Measurements from ENCODE around the gene SELE. TPM values are rescaled to one million over a fixed set of nuclear protein-coding genes. Genes with fewer than 3 reads are reported as not detected.

SELE gene
- total and polyA plus RNA-seq, 2 donors from 2014 or later: 0.92 to 4.5 TPM

- Histone ChIP-seq H3K27me3 (ENCODE audit: control insufficient read depth, insufficient read depth, low read length) (no peaks in the 10 kb centered on the region), H3K4me3 (ENCODE audit: low read length in 3 of 3) (no peak overlapping the region), H3K9ac (ENCODE audit: low read length in 3 of 3) (no peak overlapping the region), H3K36me3 (ENCODE audit: control insufficient read depth in 2 of 3, insufficient read depth in 3 of 3, low read length in 3 of 3) (no peaks in the 10 kb centered on the region), H3K4me1 (ENCODE audit: control insufficient read depth in 2 of 3, insufficient read depth in 2 of 3, low read depth in 1 of 3, low read length in 3 of 3) (peaks cover 0 to 3% (median 0%) of the 10 kb centered on the region in 3 donors), H3K27ac (ENCODE audit: low read depth in 2 of 2, low read length in 2 of 2) (no peak overlapping the region), H3K9me3 (ENCODE audit: control insufficient read depth in 2 of 3, insufficient read depth in 1 of 3, low read length in 3 of 3) (no peaks in the 10 kb centered on the region)
- intact Hi-C loops (cut with DNase I): no loop called here
- FAIRE-seq (no peak), DNase-seq (peak in 1 of 5 donors; percentile 12)
- TF ChIP-seq CTCF (IDR thresholded peaks at IDR 0.05; ENCODE audit: borderline replicate concordance, extremely low read depth, insufficient read depth): no peak
Observed at GRCh38 chr1:169745015-169745861, 11.4 kb upstream of the SELE start.

GRCh38 chr1:169741666-169742394 is 8.0 kb upstream of the SELE start:
- no peaks in the 10 kb centered on the region for H3K36me3 ChIP-seq (ENCODE audit: control insufficient read depth in 2 of 3, insufficient read depth in 3 of 3, low read length in 3 of 3)
- no peak overlapping the region for H3K4me3 ChIP-seq (ENCODE audit: low read length in 3 of 3)
- FAIRE-seq: no peak
- intact Hi-C loops (cut with DNase I): no loop called here
- peaks cover 0 to 3% (median 0%) of the 10 kb centered on the region in 3 donors for H3K4me1 ChIP-seq (ENCODE audit: control insufficient read depth in 2 of 3, insufficient read depth in 2 of 3, low read depth in 1 of 3, low read length in 3 of 3)
- peak in 1 of 5 donors; percentile 13 for DNase-seq
- no peaks in the 10 kb centered on the region for H3K9me3 ChIP-seq (ENCODE audit: control insufficient read depth in 2 of 3, insufficient read depth in 1 of 3, low read length in 3 of 3)
- TF ChIP-seq CTCF (IDR thresholded peaks at IDR 0.05; ENCODE audit: borderline replicate concordance, extremely low read depth, insufficient read depth): no peak
- no peaks in the 10 kb centered on the region for H3K27me3 ChIP-seq (ENCODE audit: control insufficient read depth, insufficient read depth, low read length)
- no peak overlapping the region for H3K9ac ChIP-seq (ENCODE audit: low read length in 3 of 3)
- no peak overlapping the region for H3K27ac ChIP-seq (ENCODE audit: low read depth in 2 of 2, low read length in 2 of 2)

DNA sequence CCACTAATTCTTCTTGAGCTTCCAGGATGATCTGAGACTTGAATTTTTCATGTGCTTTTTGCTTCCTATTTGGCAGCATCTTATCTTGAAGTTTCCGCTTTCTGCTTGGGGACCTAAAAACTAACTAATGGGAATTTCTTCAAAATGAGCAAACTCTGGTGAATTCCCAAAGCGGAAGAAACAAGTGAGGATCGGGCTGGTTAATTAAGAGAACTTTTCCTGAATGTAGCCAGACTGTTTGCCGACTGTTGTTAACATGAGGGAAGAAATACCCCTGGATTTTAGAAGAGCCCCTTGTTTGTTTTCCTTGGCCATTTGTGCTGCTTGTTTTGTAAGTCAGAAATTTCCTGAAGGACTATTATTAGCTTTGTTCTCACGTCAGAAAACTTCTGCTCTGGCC is 6.1 kb upstream of the SELE start:
- Histone ChIP-seq H3K4me1 (ENCODE audit: control insufficient read depth in 2 of 3, insufficient read depth in 2 of 3, low read depth in 1 of 3, low read length in 3 of 3) (peaks cover 0 to 3% (median 0%) of the 10 kb centered on the region in 3 donors), H3K4me3 (ENCODE audit: low read length in 3 of 3) (no peak overlapping the region), H3K9me3 (ENCODE audit: control insufficient read depth in 2 of 3, insufficient read depth in 1 of 3, low read length in 3 of 3) (no peaks in the 10 kb centered on the region), H3K36me3 (ENCODE audit: control insufficient read depth in 2 of 3, insufficient read depth in 3 of 3, low read length in 3 of 3) (no peaks in the 10 kb centered on the region), H3K9ac (ENCODE audit: low read length in 3 of 3) (no peak overlapping the region), H3K27ac (ENCODE audit: low read depth in 2 of 2, low read length in 2 of 2) (peak overlapping the region; percentile 7 to 75), H3K27me3 (ENCODE audit: control insufficient read depth, insufficient read depth, low read length) (no peaks in the 10 kb centered on the region)
- TF ChIP-seq CTCF (IDR thresholded peaks at IDR 0.05; ENCODE audit: borderline replicate concordance, extremely low read depth, insufficient read depth): no peak
- peak in 1 of 5 donors; percentile 51 for DNase-seq
- no peak for FAIRE-seq
- intact Hi-C loops (cut with DNase I): no loop called here

Measured in kidney (tissue), 14 donors.